GM12864 (cell line): ENCODE results near the gene ABCG1.

Experiments
- DNase-seq: peaks from one replicate; pipeline ENCODE4 v3.0.0-alpha.2; 2011; ENCODE audit warnings: low read depth
- H3K4me3 ChIP-seq: 2 replicates; pipeline ENCODE4 v1.5.1; 2011; ENCODE audit warnings: mild to moderate bottlenecking, low read depth, low read length, control low read depth
- TF ChIP-seq, protein P1 (sequence below): IDR thresholded peaks from 2 replicates; pipeline ENCODE4 v1.5.1; 2011; ENCODE audit warnings: low read depth, mild to moderate bottlenecking, moderate library complexity, low read length, control low read depth, inconsistent platforms; ENCODE audit errors: missing control alignments

ABCG1 gene

DNA sequence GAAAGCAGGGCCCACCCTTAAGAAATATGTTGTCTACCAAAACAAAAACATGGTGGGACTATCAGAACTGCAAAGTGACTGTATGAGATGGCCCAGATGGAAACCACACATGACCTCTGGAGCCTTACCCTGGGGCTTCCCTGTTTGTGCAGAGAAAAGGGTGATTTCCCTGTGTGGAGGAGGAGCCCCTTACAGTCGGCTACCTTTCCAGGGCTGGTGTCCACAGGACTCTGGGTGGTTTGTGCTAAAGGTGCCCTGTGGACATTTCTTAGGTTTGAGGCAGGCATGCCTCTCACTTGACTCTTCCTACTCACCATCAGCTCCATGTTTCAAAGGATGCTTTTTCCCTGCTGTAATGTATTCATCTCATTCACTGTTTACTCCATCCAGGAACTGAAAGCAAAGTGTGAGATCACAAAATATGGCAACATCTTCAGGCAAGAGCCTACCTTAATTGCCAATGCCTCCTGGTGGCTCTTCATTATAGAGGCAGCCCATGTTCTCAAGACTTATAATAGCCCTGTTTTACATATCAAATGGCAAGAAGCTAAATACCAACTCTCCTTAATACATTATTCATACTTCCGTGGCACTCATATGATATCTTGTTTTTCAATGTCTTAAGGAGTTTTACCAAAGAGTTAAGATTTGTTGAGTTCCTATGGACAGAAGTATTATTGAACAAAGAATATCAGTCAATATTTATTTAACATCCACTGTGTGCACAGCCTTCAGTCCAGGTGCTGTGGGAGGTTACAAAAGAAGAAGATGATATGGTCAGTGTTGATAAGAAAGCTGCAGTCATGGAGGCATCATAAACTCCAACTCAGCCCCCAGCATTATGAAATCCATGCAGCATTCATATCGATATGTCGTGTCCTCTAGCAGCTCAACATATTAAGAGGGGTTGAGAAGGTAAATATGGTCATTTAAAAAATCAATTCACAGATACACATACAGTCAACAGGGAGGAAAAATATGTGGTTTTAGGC, 111.7 kb downstream of the ABCG1 start:
- TF ChIP-seq, protein P1, sequence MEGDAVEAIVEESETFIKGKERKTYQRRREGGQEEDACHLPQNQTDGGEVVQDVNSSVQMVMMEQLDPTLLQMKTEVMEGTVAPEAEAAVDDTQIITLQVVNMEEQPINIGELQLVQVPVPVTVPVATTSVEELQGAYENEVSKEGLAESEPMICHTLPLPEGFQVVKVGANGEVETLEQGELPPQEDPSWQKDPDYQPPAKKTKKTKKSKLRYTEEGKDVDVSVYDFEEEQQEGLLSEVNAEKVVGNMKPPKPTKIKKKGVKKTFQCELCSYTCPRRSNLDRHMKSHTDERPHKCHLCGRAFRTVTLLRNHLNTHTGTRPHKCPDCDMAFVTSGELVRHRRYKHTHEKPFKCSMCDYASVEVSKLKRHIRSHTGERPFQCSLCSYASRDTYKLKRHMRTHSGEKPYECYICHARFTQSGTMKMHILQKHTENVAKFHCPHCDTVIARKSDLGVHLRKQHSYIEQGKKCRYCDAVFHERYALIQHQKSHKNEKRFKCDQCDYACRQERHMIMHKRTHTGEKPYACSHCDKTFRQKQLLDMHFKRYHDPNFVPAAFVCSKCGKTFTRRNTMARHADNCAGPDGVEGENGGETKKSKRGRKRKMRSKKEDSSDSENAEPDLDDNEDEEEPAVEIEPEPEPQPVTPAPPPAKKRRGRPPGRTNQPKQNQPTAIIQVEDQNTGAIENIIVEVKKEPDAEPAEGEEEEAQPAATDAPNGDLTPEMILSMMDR, result no peak
- no peak for DNase-seq
- no peak overlapping the region for H3K4me3 ChIP-seq

DNA sequence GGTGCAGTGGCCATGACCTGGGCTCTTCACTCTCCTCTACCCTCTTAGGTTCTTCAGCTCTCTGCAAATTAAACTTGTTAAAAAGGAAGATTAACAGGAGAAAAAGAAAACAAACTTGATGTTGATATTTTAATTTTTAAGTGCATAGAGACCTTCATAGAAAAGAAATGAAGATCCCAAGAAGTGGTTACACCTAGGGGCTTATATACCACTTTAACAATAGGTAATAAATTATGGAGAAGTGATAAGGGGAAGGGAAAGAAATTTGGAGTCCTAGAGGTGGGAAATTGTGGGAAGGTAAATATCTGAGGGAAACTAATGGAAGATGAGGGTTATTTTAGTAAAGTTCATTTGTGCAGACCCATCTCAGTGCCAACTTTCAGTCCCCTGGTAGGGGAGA, 112.7 kb downstream of the ABCG1 start:
- DNase-seq, result no peak
- TF ChIP-seq, protein P1, result no peak
- no peak overlapping the region for H3K4me3 ChIP-seq

DNA sequence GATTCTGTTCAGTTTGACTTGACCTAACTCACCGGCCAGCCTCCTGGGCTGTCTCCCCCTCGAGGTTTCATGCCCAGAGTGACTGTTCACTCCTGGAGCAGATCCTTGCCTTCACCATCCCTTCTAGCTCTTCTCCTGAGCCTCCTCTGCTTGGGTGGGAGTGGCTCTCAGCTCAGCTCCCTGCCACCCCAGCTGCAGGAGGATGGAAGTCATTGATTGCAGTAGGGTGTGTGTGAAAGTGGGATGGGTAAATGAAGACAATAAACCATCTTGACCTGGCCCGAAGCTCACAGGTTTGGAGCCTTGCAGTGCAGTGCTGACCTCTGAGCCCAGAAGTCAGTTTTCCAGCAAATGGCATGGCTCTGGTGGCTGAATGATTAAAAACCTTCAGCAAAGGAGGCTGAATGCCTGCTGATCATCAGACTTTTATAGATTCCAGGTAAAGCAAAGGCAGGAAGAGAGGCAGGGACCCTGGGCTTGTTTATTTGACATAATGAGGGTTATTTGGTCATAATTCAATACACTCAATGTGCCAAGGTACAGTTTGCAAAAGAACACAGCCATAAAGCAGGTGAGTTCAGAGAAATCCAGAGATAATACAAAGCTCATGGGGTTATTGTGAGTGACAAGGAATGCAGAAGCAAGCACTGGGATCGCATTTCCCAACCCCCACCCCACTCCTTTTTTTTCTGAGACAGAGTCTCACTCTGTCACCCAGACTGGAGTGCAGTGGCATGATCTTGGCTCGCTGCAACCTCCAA, 113.8 kb downstream of the ABCG1 start:
- no peak overlapping the region for H3K4me3 ChIP-seq
- DNase-seq, result no peak
- TF ChIP-seq, protein P1, result no peak

DNA sequence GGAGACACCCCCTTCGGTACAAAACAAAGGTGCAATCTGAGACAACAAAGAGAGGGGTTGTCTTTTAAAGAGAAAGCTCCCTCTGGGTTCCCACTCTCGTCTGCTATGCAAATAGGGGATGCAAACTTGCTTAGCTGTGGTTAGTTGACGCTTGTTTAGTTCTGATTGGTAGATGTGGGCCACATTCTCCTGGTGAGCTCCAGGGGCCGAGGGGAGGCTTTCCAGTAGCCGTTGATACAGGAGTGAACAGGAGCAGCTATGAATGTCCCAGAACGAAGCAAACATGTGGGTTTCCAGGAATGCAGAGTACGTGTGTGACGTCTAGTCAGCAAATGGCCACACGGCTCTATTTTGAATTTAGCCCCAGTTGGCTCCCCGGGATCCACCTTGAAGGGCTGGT, 117.1 kb downstream of the ABCG1 start:
- no peak for DNase-seq
- H3K4me3 ChIP-seq, result no peak overlapping the region
- TF ChIP-seq, protein P1, result no peak

DNA sequence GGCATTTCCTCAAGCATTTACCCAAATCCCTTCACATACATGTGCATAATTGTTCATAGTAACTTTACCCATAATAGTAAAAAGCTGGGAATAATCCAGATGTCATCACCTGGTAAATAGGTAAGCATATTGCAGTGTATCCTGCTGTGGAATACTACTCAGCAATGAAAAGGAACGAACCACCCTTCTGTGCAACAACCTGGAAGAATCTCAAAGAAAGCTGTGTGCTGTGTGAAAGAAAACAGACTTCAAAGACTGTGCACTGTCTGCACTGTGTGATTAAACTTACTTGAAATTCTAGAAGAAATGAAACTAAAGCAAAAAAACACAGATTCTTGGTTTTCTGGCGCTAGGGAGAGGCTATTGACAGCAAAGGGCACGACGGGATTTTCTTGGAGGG, 118.3 kb downstream of the ABCG1 start:
- TF ChIP-seq, protein P1, result no peak
- H3K4me3 ChIP-seq, result no peak overlapping the region
- no peak for DNase-seq

DNA sequence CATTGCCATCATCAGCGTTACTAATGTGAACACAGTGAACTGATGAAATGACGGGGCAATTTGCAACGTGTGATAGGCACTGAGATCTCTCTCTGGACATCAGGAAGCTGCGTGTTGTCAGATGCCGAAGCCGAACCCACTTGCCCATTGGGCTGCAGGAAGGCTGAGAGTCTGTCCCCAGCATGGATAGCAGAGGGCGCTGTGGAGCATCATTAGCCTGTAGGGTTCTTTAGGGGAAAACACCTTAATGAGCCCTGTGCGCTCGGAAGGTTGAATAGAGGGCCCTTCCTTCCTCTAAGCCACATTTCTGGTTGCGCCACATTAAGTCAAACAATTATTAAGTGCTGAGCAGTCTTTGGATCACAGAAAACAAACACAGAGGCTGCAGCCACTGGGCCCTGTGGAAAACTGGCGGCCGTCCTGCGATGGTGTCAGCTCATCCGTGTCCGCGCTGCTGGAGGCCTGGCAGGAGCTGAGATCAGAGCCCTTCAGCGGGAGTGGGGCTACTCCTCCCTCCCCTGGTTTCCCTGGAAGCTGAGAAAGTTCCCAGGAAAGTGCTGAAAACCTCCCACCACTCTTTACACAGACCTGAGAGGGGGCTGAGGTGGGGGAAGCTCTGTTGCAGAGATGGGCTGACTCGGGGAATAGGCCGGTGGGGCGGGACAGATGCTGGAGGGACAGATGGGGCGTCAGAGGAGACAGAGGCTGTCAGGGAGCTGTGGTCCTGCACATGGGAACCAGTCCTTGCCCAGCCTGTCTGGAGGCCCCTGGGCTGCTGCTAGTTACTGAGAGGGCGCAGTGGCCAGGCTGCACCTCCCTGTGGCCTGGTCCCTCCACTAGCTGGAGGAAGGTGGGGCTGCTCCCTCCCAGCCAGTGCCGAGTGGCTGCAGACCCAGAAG, 119.1 kb downstream of the ABCG1 start:
- TF ChIP-seq, protein P1, result peak; percentile 69
- no peak overlapping the region for H3K4me3 ChIP-seq
- DNase-seq, result no peak
